ENCODE results near the gene RDH13. TPM values are rescaled to one million over a fixed set of nuclear protein-coding genes. Genes with fewer than 3 reads are reported as not detected.

The RDH13 gene
- polyA plus RNA-seq, 1 of the 3 experiments (the other 2 are of a cell fraction): 9.6 TPM

- Histone ChIP-seq H3K4me2 (no peak overlapping the region), H3F3A (replicated peaks; ENCODE audit: insufficient read depth) (no peaks in the 10 kb centered on the region), H2AFZ (ENCODE audit: low read depth) (no peak overlapping the region), H3K36me3 (replicated peaks in 1 of 2; ENCODE audit: control insufficient read depth in 1 of 2, insufficient read depth in 2 of 2, low read length in 1 of 2) (peaks cover 23 to 28% of the 10 kb centered on the region in 2 experiments), H3K4me1 (ENCODE audit: control insufficient read depth in 1 of 2, insufficient read depth in 2 of 2, low read depth in 1 of 2, low read length in 1 of 2) (no peaks in the 10 kb centered on the region), H3K79me2 (ENCODE audit: insufficient read depth) (peaks cover 45% of the 10 kb centered on the region), H3K4me3 (ENCODE audit: low read depth in 2 of 2, low read length in 1 of 2) (no peak overlapping the region), H3K27me3 (ENCODE audit: insufficient read depth) (no peaks in the 10 kb centered on the region), H3K9ac (no peak overlapping the region), H3K27ac (ENCODE audit: low read depth in 2 of 2, low read length in 1 of 2) (no peak overlapping the region), H3K9me2 (no peaks in the 10 kb centered on the region), H3K9me3 (no peaks in the 10 kb centered on the region), H4K20me1 (ENCODE audit: insufficient read depth) (peaks cover 15% of the 10 kb centered on the region; the same call in 1 of the 2 replicates)
- DNase-seq: no peak
- TF ChIP-seq RXRA (IDR thresholded peaks at IDR 0.05; ENCODE audit: borderline replicate concordance, low read depth): no peak
- TF ChIP-seq FOSL2 (IDR thresholded peaks at IDR 0.05; ENCODE audit: borderline replicate concordance, low read depth): no peak
- TF ChIP-seq SMC3 (IDR thresholded peaks at IDR 0.05; ENCODE audit: low read depth, low read length): no peak
- no peak for TF ChIP-seq NRF1 (IDR thresholded peaks at IDR 0.05; ENCODE audit: low read depth, low read length)
- TF ChIP-seq RCOR1 (IDR thresholded peaks at IDR 0.05; ENCODE audit: low read length): no peak
- no peak for TF ChIP-seq NFIC (IDR thresholded peaks at IDR 0.05; ENCODE audit: borderline replicate concordance)
- TF ChIP-seq MEF2A (IDR thresholded peaks at IDR 0.05; ENCODE audit: borderline replicate concordance, low read depth): no peak
- no peak for TF ChIP-seq PBX3 (IDR thresholded peaks at IDR 0.05)
- no peak for TF ChIP-seq FOXM1 (IDR thresholded peaks at IDR 0.05; ENCODE audit: low read depth)
- TF ChIP-seq RFX5 (IDR thresholded peaks at IDR 0.05; ENCODE audit: low read length): no peak
- no peak for TF ChIP-seq MAX (IDR thresholded peaks at IDR 0.05; ENCODE audit: low read depth)
- TF ChIP-seq EP300 (IDR thresholded peaks at IDR 0.05; ENCODE audit: borderline replicate concordance in 1 of 2, low read depth in 1 of 2, low read length in 1 of 2): no peak
- TF ChIP-seq RAD21 (IDR thresholded peaks at IDR 0.05; ENCODE audit: low read length): no peak
- TF ChIP-seq TAF1 (IDR thresholded peaks at IDR 0.05; ENCODE audit: borderline replicate concordance, low read depth, low read length): no peak
- no peak for TF ChIP-seq GABPA (IDR thresholded peaks at IDR 0.05; ENCODE audit: low read depth)
- no peak for TF ChIP-seq YY1 (IDR thresholded peaks at IDR 0.05; ENCODE audit: low read depth)
- no peak for TF ChIP-seq USF2 (IDR thresholded peaks at IDR 0.05; ENCODE audit: borderline replicate concordance, low read depth, low read length)
- TF ChIP-seq TEAD4 (IDR thresholded peaks at IDR 0.05; ENCODE audit: borderline replicate concordance, insufficient read depth): no peak
- no peak for TF ChIP-seq EZH2phosphoT487 (IDR thresholded peaks at IDR 0.05; ENCODE audit: borderline replicate concordance, low read depth)
- TF ChIP-seq, protein P1, sequence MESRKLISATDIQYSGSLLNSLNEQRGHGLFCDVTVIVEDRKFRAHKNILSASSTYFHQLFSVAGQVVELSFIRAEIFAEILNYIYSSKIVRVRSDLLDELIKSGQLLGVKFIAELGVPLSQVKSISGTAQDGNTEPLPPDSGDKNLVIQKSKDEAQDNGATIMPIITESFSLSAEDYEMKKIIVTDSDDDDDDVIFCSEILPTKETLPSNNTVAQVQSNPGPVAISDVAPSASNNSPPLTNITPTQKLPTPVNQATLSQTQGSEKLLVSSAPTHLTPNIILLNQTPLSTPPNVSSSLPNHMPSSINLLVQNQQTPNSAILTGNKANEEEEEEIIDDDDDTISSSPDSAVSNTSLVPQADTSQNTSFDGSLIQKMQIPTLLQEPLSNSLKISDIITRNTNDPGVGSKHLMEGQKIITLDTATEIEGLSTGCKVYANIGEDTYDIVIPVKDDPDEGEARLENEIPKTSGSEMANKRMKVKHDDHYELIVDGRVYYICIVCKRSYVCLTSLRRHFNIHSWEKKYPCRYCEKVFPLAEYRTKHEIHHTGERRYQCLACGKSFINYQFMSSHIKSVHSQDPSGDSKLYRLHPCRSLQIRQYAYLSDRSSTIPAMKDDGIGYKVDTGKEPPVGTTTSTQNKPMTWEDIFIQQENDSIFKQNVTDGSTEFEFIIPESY (IDR thresholded peaks at IDR 0.05; ENCODE audit: borderline replicate concordance, low read depth): no peak
- POLR2A ChIA-PET: no interaction called here
- CTCF ChIA-PET: interaction anchor here (1.4 kb wide), 1 partner anchor 14 kb away, joined by 4 read pairs; no protein-coding TSS in a partner anchor
- WGBS (ENCODE audit: low lambda C conversion rate): 96% methylated on average over 6 of the region's 9 CpGs
These were observed 40.2 kb upstream of the RDH13 start for GRCh38 chr19:55103190-55103589.
